GM21786 (cell line): ENCODE results near the gene CEP135.
"Not testable (repeated sequence)": the region's sequence is repeated elsewhere in the genome, so short reads cannot be mapped to it uniquely, and the experiment has no call there.

ENCODE experiments used
- ATAC-seq: cut with Tn5 transposase; IDR thresholded peaks from one replicate; pipeline ENCODE4 v1.9.1; 2021; ENCODE audit not compliant: unreplicated experiment

CEP135 gene

GRCh38 chr4:55939421-55939820 lies 9.3 kb upstream of the CEP135 start:
- no peak for ATAC-seq

- ATAC-seq = no peak
Observed at GRCh38 chr4:55941881-55942396, 6.8 kb upstream of the CEP135 start.

- ATAC-seq = peak; percentile 21
Observed at GRCh38 chr4:55947254-55947882, 1.4 kb upstream of the CEP135 start.

- ATAC-seq = peak; percentile 9
Observed at GRCh38 chr4:55947912-55948725, 626 bp upstream of the CEP135 start.

GRCh38 chr4:55949482-55949802 lies 697 bp downstream of the CEP135 start:
- ATAC-seq = no peak

GRCh38 chr4:55951191-55951922 lies 2.6 kb downstream of the CEP135 start:
- no peak for ATAC-seq

GRCh38 chr4:55955710-55956109 lies 7.0 kb downstream of the CEP135 start:
- no peak for ATAC-seq

GRCh38 chr4:55959655-55960054 lies 10.9 kb downstream of the CEP135 start:
- no peak for ATAC-seq

GRCh38 chr4:55964046-55964445 lies 15.3 kb downstream of the CEP135 start:
- ATAC-seq = no peak

GRCh38 chr4:55965585-55965984 lies 16.8 kb downstream of the CEP135 start:
- no peak for ATAC-seq

GRCh38 chr4:55966324-55966723 lies 17.6 kb downstream of the CEP135 start:
- ATAC-seq = not testable (repeated sequence)

GRCh38 chr4:55967376-55967775 lies 18.6 kb downstream of the CEP135 start:
- no peak for ATAC-seq

- no peak for ATAC-seq
Observed at GRCh38 chr4:55973650-55974049, 24.9 kb downstream of the CEP135 start.

GRCh38 chr4:55977811-55978210 lies 29.1 kb downstream of the CEP135 start:
- ATAC-seq = no peak

GRCh38 chr4:55979562-55979961 lies 30.8 kb downstream of the CEP135 start:
- ATAC-seq = no peak

GRCh38 chr4:55980725-55981124 lies 32.0 kb downstream of the CEP135 start:
- no peak for ATAC-seq

- ATAC-seq = no peak
Observed at GRCh38 chr4:55982976-55983375, 34.2 kb downstream of the CEP135 start.

GRCh38 chr4:55989766-55990165 lies 41.0 kb downstream of the CEP135 start:
- ATAC-seq = no peak

GRCh38 chr4:55993994-55994663 lies 45.4 kb downstream of the CEP135 start:
- ATAC-seq = peak; percentile 81

- no peak for ATAC-seq
Observed at GRCh38 chr4:55996646-55997045, 47.9 kb downstream of the CEP135 start.

GRCh38 chr4:56003606-56004005 lies 54.9 kb downstream of the CEP135 start:
- ATAC-seq = no peak
